HepG2 (cell line): ENCODE results near the gene SYT8. TPM values are rescaled to one million over a fixed set of nuclear protein-coding genes. Genes with fewer than 3 reads are reported as not detected.

Source experiments
- ATAC-seq: fragments of 200-7000 bp; cut with Tn5 transposase; 3 replicates; pipeline ENCODE4 v1.9.1; 2020; ENCODE audit warnings: mild to moderate bottlenecking, moderate library complexity
- BruUV-seq: library from RNA; stranded (reverse); fragments of 400-500 nt; replicated peaks from 2 replicates; lab custom pipeline; 2021; lab: Mats Ljungman, UMichigan
- CTCF ChIA-PET: fragments of 300-600 bp; formaldehyde crosslinking; extraction: SDS; loops from one replicate; lab custom pipeline; 2021; ENCODE audit warnings: low total read pairs, inconsistent platforms, low intra/inter-chr PET ratio; lab: Yijun Ruan, JAX
- POLR2A ChIA-PET: fragments of 350-600 bp; sonication (Branson Sonifier 250); formaldehyde crosslinking; loops from one replicate; lab custom pipeline; 2020; ENCODE audit warnings: antibody characterized with exemption, inconsistent platforms; lab: Yijun Ruan, JAX
- DNase-seq: peaks from one replicate; pipeline ENCODE4 v3.0.0-alpha.2; 2015; ENCODE audit warnings: low spot score
- FAIRE-seq: peaks from 3 replicates; lab custom pipeline; 2011; peaks lifted over from hg19 to GRCh38; lab: Jason Lieb, UNC
- H2AFZ ChIP-seq: one replicate; pipeline ENCODE4 v1.6.1; 2011; ENCODE audit warnings: low read length, inconsistent platforms
- H3K27ac ChIP-seq: fragments of 300-600 bp; 3 replicates; pipeline ENCODE4 v1.8.0; 2011; ENCODE audit warnings: mixed run types, mild to moderate bottlenecking, mixed read lengths, low read length, inconsistent platforms; ENCODE audit not compliant: insufficient read depth; ENCODE audit errors: extremely low read length
- H3K27me3 ChIP-seq, 2 experiments: fragments of 200-600 bp in 1 of 2; 2 replicates in 1 of 2; 3 replicates in 1 of 2; pipeline versions ENCODE4 v1.6.0 to v1.8.0; 2011; ENCODE audit warnings: low read length in 2 of 2, mild to moderate bottlenecking in 2 of 2, moderate library complexity in 2 of 2, inconsistent platforms in 1 of 2; ENCODE audit not compliant: insufficient read depth in 2 of 2, control insufficient read depth in 1 of 2
- H3K36me3 ChIP-seq, 2 experiments: fragments of 200-600 bp in 1 of 2; replicated peaks in 1 of 2; 2 replicates in 1 of 2; 3 replicates in 1 of 2; pipeline versions ENCODE4 v1.5.1 to v1.8.0; 2011; ENCODE audit warnings: low read length in 2 of 2, inconsistent platforms in 1 of 2; ENCODE audit not compliant: insufficient read depth in 2 of 2, control insufficient read depth in 1 of 2
- H3K4me1 ChIP-seq: 2 replicates; pipeline ENCODE4 v1.5.1; 2012; ENCODE audit warnings: low read length, inconsistent platforms; ENCODE audit not compliant: insufficient read depth
- H3K4me2 ChIP-seq: 2 replicates; pipeline ENCODE4 v1.6.0; 2011; ENCODE audit warnings: low read depth, low read length, inconsistent platforms
- H3K4me3 ChIP-seq, 3 experiments: fragments of 200-600 bp in 1 of 3; sonication (generic), shearing (Covaris generic) in 1 of 3; replicated peaks in 1 of 3; 2 replicates each; pipeline ENCODE4 v1.5.1; 2011 to 2016; ENCODE audit warnings: low read length in 3 of 3, inconsistent platforms in 2 of 3, low read depth in 2 of 3, mild to moderate bottlenecking in 2 of 3, control low read depth in 1 of 3, mixed read lengths in 1 of 3; ENCODE audit not compliant: insufficient read depth in 1 of 3
- H3K79me2 ChIP-seq: one replicate; pipeline ENCODE4 v1.6.1; 2011; ENCODE audit warnings: low read length, inconsistent platforms; ENCODE audit not compliant: insufficient read depth
- H3K9ac ChIP-seq: 2 replicates; pipeline ENCODE4 v1.6.0; 2011; ENCODE audit warnings: mild to moderate bottlenecking, low read depth, low read length, inconsistent platforms; ENCODE audit not compliant: insufficient read depth
- H3K9me3 ChIP-seq: 2 replicates; pipeline ENCODE4 v1.5.1; 2012; ENCODE audit warnings: mild to moderate bottlenecking, low read length
- H4K20me1 ChIP-seq: 2 replicates; pipeline ENCODE4 v1.6.0; 2011; ENCODE audit warnings: inconsistent platforms, mild to moderate bottlenecking, low read length, moderate library complexity; ENCODE audit not compliant: insufficient read depth
- CEBPG ChIP-seq: IDR thresholded peaks from 2 replicates; pipeline ENCODE4 v1.6.1; 2016
- DNMT1 ChIP-seq: sonication (generic); formaldehyde crosslinking; IDR thresholded peaks from 2 replicates; pipeline ENCODE4 v1.5.1; 2020; ENCODE audit warnings: mild to moderate bottlenecking, missing genetic modification reagents
- HDAC1 ChIP-seq: sonication (generic); formaldehyde crosslinking; IDR thresholded peaks from 2 replicates; pipeline ENCODE4 v1.5.1; 2020; ENCODE audit warnings: mild to moderate bottlenecking, missing genetic modification reagents
- KLF13 ChIP-seq: sonication (generic); formaldehyde crosslinking; IDR thresholded peaks from 2 replicates; pipeline ENCODE4 v1.4.0; 2020; ENCODE audit warnings: mild to moderate bottlenecking, missing genetic modification reagents
- MATR3 ChIP-seq: sonication (generic); formaldehyde crosslinking; IDR thresholded peaks from 2 replicates; pipeline ENCODE4 v1.4.0; 2020; ENCODE audit warnings: missing genetic modification reagents
- RNF2 ChIP-seq: fragments of 450-650 bp; conservative IDR thresholded peaks from 2 replicates; pipeline ENCODE4 v1.6.1; 2016; ENCODE audit warnings: low read depth
- RNF219 ChIP-seq: sonication (generic); formaldehyde crosslinking; IDR thresholded peaks from 2 replicates; pipeline ENCODE4 v1.5.0; 2020; ENCODE audit warnings: mild to moderate bottlenecking, missing genetic modification reagents
- SIN3B ChIP-seq: fragments of 150-350 bp; IDR thresholded peaks from 2 replicates; pipeline ENCODE4 v1.6.1; 2014; ENCODE audit warnings: low read length
- SMAD9 ChIP-seq: sonication (generic); formaldehyde crosslinking; IDR thresholded peaks from 2 replicates; pipeline ENCODE4 v1.5.1; 2020; ENCODE audit warnings: mild to moderate bottlenecking, missing genetic modification reagents
- SNAPC4 ChIP-seq: sonication (generic); formaldehyde crosslinking; IDR thresholded peaks from 2 replicates; pipeline ENCODE4 v1.4.0; 2020; ENCODE audit warnings: mild to moderate bottlenecking, missing genetic modification reagents
- TCF7 ChIP-seq: sonication (generic); IDR thresholded peaks from 2 replicates; pipeline ENCODE4 v1.6.1; 2016; ENCODE audit warnings: antibody characterized with exemption, low read depth
- THYN1 ChIP-seq: sonication (generic); formaldehyde crosslinking; IDR thresholded peaks from 2 replicates; pipeline ENCODE4 v1.8.1; 2023; ENCODE audit warnings: low read depth, mild to moderate bottlenecking, moderate library complexity, missing genetic modification reagents, borderline replicate concordance
- ZBTB42 ChIP-seq: sonication (generic); formaldehyde crosslinking; IDR thresholded peaks from 2 replicates; pipeline ENCODE4 v1.5.0; 2020; ENCODE audit warnings: mild to moderate bottlenecking, missing genetic modification reagents
- ZFP62 ChIP-seq: sonication (generic); formaldehyde crosslinking; IDR thresholded peaks from 2 replicates; pipeline ENCODE4 v1.4.0; 2020; ENCODE audit warnings: missing genetic modification reagents
- ZNF101 ChIP-seq: sonication (generic); formaldehyde crosslinking; IDR thresholded peaks from 2 replicates; pipeline ENCODE4 v1.4.0; 2020; ENCODE audit warnings: mild to moderate bottlenecking, low read depth, missing genetic modification reagents, borderline replicate concordance
- WGBS: methylation state at CpG from one replicate; pipeline ENCODE4 v1.1.6; 2017; ENCODE audit warnings: low lambda C conversion rate; 5-methylcytosine and 5-hydroxymethylcytosine counted together
- in situ Hi-C: cut with HindIII; loops from 2 replicates; pipeline ENCODE4 v1.10.0; 2017; ENCODE audit warnings: low pct_unique_long_range_greater_than_20kb; ENCODE audit not compliant: extremely low pct_ligation_motif_present
- intact Hi-C: fragments of 100-400 bp; cut with micrococcal nuclease; formaldehyde crosslinking; loops from one replicate; pipeline ENCODE4 v1.10.0; 2022; ENCODE audit not compliant: unreplicated experiment
- polyA plus RNA-seq, 8 experiments: library from polyadenylated mRNA; depleted of rRNA in 3 of 8; stranded (reverse) in 7 of 8; unstranded in 1 of 8; fragments of >200 nt; fragmentation: Illumina TruSeq in 4 of 8; extraction: Trizol in 4 of 8; gene quantifications; 2 replicates each; pipeline versions ENCODE4 v1.2.1 to v1.2.3, GENCODE V29; 2011 to 2016; ENCODE audit warnings: low read depth in 4 of 8, missing spikeins in 1 of 8, mixed read lengths in 1 of 8; ENCODE audit not compliant: insufficient read depth in 1 of 8
- total RNA-seq, 5 experiments: library from RNA; depleted of rRNA; stranded (reverse); fragments of >200 nt; fragmentation: Illumina TruSeq; extraction: Trizol; gene quantifications; 2 replicates each; pipeline ENCODE4 v1.2.3, GENCODE V29; 2016; ENCODE audit warnings: low read depth in 1 of 5

Gene SYT8
- total and polyA plus RNA-seq, 2 of the 13 experiments (the other 11 are each of a cell fraction or from before 2014, with no cell fraction given), result 0.60 to 2.3 TPM

- no peak overlapping the region for H3K27ac ChIP-seq
- FAIRE-seq (no peak), DNase-seq (no peak), ATAC-seq (no peak)
- WGBS, result 0% methylated on average over 1 of the region's 15 CpGs
- no peak overlapping the region for H3K4me3 ChIP-seq
- peaks cover 21 to 69% of the 10 kb centered on the region in 2 experiments for H3K27me3 ChIP-seq
- H3K4me1 ChIP-seq, result peaks cover 3% of the 10 kb centered on the region
- ChIA-PET CTCF (no interaction called here), POLR2A (no interaction called here)
- BruUV-seq, result no TSS peak
- intact Hi-C loops (no loop called here), in situ Hi-C loops (no loop called here)
- H4K20me1 ChIP-seq, result no peaks in the 10 kb centered on the region
- no peak overlapping the region for H2AFZ ChIP-seq
- no peaks in the 10 kb centered on the region for H3K9me3 ChIP-seq
- no peaks in the 10 kb centered on the region for H3K79me2 ChIP-seq
- H3K36me3 ChIP-seq, result no peaks in the 10 kb centered on the region
- no peak for TF ChIP-seq RNF219 (CRISPR knock-in tag)
- TF ChIP-seq SNAPC4, result no peak
- TF ChIP-seq MATR3, result no peak
- TF ChIP-seq KLF13 (CRISPR knock-in tag), result no peak
- TF ChIP-seq ZBTB42 (CRISPR knock-in tag), result no peak
- no peak for TF ChIP-seq ZFP62 (CRISPR knock-in tag)
- TF ChIP-seq HDAC1 (CRISPR knock-in tag), result no peak
- TF ChIP-seq ZNF101 (CRISPR knock-in tag), result no peak
- no peak for TF ChIP-seq SIN3B
- TF ChIP-seq DNMT1 (CRISPR knock-in tag), result no peak
- no peak for TF ChIP-seq CEBPG (CRISPR knock-in tag)
- no peak for TF ChIP-seq TCF7
- TF ChIP-seq RNF2, result no peak
- no peak for TF ChIP-seq THYN1
- TF ChIP-seq SMAD9 (CRISPR knock-in tag), result no peak
- no peak overlapping the region for H3K9ac ChIP-seq
- no peak overlapping the region for H3K4me2 ChIP-seq
These were observed 36.7 kb downstream of the SYT8 start for GRCh38 chr11:1871531-1871930.
